ENCODE results near the gene KLLN.
A peak's percentile ranks its signal among the peaks of the same experiment; 100 is the strongest.
"Not testable (repeated sequence)": the region's sequence is repeated elsewhere in the genome, so short reads cannot be mapped to it uniquely, and the experiment has no call there.

KLLN gene

GRCh38 chr10:87865241-87865881 is 2.0 kb upstream of the KLLN start:
- DNase-seq = peak in 2 of 3 experiments; percentile 16 to 30

- DNase-seq = peak; percentile 34 to 76 (median 71)
Observed at GRCh38 chr10:87864496-87865059, 1.2 kb upstream of the KLLN start.

GRCh38 chr10:87863951-87864495 is 690 bp upstream of the KLLN start:
- DNase-seq = peak; percentile 34 to 76 (median 71)

GRCh38 chr10:87862679-87863052 is 667 bp downstream of the KLLN start:
- peak in 2 of 3 experiments; percentile 69 to 79 for DNase-seq

GRCh38 chr10:87861953-87862678 is 1.2 kb downstream of the KLLN start:
- DNase-seq = peak; percentile 64 to 79 (median 71)

GRCh38 chr10:87861566-87861952 is 1.8 kb downstream of the KLLN start:
- DNase-seq = no peak

- DNase-seq = no peak
Observed at GRCh38 chr10:87860816-87861403, 2.4 kb downstream of the KLLN start.

GRCh38 chr10:87860156-87860795 is 3.1 kb downstream of the KLLN start:
- DNase-seq = peak; percentile 23 to 58 (median 55)

GRCh38 chr10:87855665-87856064 is 7.7 kb downstream of the KLLN start:
- DNase-seq = not testable (repeated sequence)

GRCh38 chr10:87855247-87855646 is 8.1 kb downstream of the KLLN start:
- DNase-seq = not testable (repeated sequence)

- no peak for DNase-seq
Observed at GRCh38 chr10:87852089-87852488, 11.2 kb downstream of the KLLN start.

- DNase-seq = peak; percentile 45 to 75 (median 48)
Observed at GRCh38 chr10:87850742-87851205, 12.6 kb downstream of the KLLN start.

- DNase-seq = peak in 1 of 3 experiments; percentile 3
Observed at GRCh38 chr10:87849001-87849400, 14.3 kb downstream of the KLLN start.

- DNase-seq = no peak
Observed at GRCh38 chr10:87847550-87847949, 15.8 kb downstream of the KLLN start.

- not testable (repeated sequence) for DNase-seq
Observed at GRCh38 chr10:87846711-87847110, 16.6 kb downstream of the KLLN start.

- peak in 1 of 3 experiments; percentile 4 for DNase-seq
Observed at GRCh38 chr10:87846023-87846422, 17.3 kb downstream of the KLLN start.

GRCh38 chr10:87845624-87845998 is 17.7 kb downstream of the KLLN start:
- DNase-seq = no peak

- DNase-seq = no peak
Observed at GRCh38 chr10:87844837-87845623, 18.3 kb downstream of the KLLN start.

GRCh38 chr10:87843714-87844113 is 19.6 kb downstream of the KLLN start:
- DNase-seq = peak in 1 of 3 experiments; percentile 55

- peak in 2 of 3 experiments; percentile 4 to 71 for DNase-seq
Observed at GRCh38 chr10:87842776-87843497, 20.4 kb downstream of the KLLN start.

GRCh38 chr10:87842220-87842641 is 21.1 kb downstream of the KLLN start:
- DNase-seq = no peak
